NCI-H2227 (cell line): ENCODE data around the gene MYBL2.
"Not testable (repeated sequence)": the region's sequence is repeated elsewhere in the genome, so short reads cannot be mapped to it uniquely, and the experiment has no call there.

ENCODE experiments used
- DNase-seq: peaks from one replicate; lab custom pipeline; 2025; ENCODE audit not compliant: unreplicated experiment; lab: John Stamatoyannopoulos, UW

Gene MYBL2

GRCh38 chr20:43666376-43667328, at the start of gene MYBL2:
Gene MYBL2 (plus strand): TSS chr20:43667114. CDS start chr20:43667284, 170 bp downstream.
- DNase-seq, result peak; percentile 84

- DNase-seq, result no peak
Observed at GRCh38 chr20:43631598-43631997, 35.3 kb upstream of the MYBL2 start.

GRCh38 chr20:43636429-43636828, 30.5 kb upstream of the MYBL2 start:
- no peak for DNase-seq

GRCh38 chr20:43642548-43642947, 24.4 kb upstream of the MYBL2 start:
- no peak for DNase-seq

GRCh38 chr20:43650997-43651525, 15.9 kb upstream of the MYBL2 start:
- DNase-seq, result no peak

- not testable (repeated sequence) for DNase-seq
Observed at GRCh38 chr20:43651650-43652184, 15.2 kb upstream of the MYBL2 start.

GRCh38 chr20:43653966-43654365, 12.9 kb upstream of the MYBL2 start:
- DNase-seq, result no peak

GRCh38 chr20:43655176-43655575, 11.7 kb upstream of the MYBL2 start:
- DNase-seq, result not testable (repeated sequence)

GRCh38 chr20:43655937-43656336, 11.0 kb upstream of the MYBL2 start:
- no peak for DNase-seq

- peak; percentile 34 for DNase-seq
Observed at GRCh38 chr20:43658069-43658722, 8.7 kb upstream of the MYBL2 start.

- no peak for DNase-seq
Observed at GRCh38 chr20:43658723-43659419, 8.0 kb upstream of the MYBL2 start.

- no peak for DNase-seq
Observed at GRCh38 chr20:43662943-43663655, 3.8 kb upstream of the MYBL2 start.

GRCh38 chr20:43665466-43666176, 1.3 kb upstream of the MYBL2 start:
- no peak for DNase-seq

GRCh38 chr20:43667341-43668132, 623 bp downstream of the MYBL2 start:
- DNase-seq, result peak; percentile 62

- no peak for DNase-seq
Observed at GRCh38 chr20:43669332-43669731, 2.4 kb downstream of the MYBL2 start.

GRCh38 chr20:43670423-43670822, 3.5 kb downstream of the MYBL2 start:
- DNase-seq, result no peak

- no peak for DNase-seq
Observed at GRCh38 chr20:43676368-43676767, 9.5 kb downstream of the MYBL2 start.

- DNase-seq, result no peak
Observed at GRCh38 chr20:43680981-43681380, 14.1 kb downstream of the MYBL2 start.

GRCh38 chr20:43681468-43681942, 14.6 kb downstream of the MYBL2 start:
- DNase-seq, result no peak
